GM11168 (cell line): ENCODE data around the gene EXOC3L1.

Experiments
- in situ Hi-C: fragments of 300-500 bp; cut with MboI; formaldehyde crosslinking; loops from one replicate; pipeline ENCODE4 v1.12.0; 2022; ENCODE audit warnings: low sequenced_read_pairs; ENCODE audit not compliant: unreplicated experiment

Gene EXOC3L1

DNA sequence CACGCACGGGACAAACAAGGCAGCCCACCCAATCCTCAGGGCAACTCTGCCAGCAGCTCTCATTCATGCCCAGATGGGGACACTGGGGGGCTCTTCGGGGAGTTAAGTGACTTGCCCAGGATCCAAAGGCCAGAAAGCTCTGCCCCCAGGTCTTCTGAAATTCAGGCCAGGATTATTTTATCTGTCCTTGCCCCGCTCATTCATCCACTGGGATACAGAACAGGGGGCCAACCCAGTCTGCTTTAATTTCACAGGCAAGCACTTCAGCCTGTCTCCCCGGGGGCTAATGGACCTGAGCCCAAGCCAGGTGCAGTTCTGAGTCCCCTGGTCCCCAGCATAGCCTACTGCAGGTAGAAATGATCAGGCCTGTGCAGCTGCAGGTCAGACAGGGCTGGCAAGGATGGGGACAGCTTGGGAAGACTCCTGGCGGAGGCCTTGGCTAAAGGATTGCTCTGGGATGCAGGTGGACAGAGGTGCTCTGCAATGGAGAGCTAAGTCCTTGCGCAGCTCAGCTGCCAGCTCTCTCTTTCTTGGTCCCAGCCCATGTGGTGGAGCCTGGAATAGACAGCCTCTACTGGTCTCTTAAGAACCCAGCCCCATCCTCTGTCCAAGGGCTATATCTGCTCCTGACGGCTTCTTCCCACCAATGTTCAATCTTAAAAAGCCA lies 38.4 kb downstream of the EXOC3L1 start:
- in situ Hi-C loops, result loop anchor here (10.0 kb wide), 1 partner anchor 177 kb away; no protein-coding TSS in a partner anchor

GRCh38 chr16:67150833-67151396 lies 39.0 kb downstream of the EXOC3L1 start, which contains the start of gene B3GNT9:
TSS of gene B3GNT9 (minus strand) at chr16:67150998. CDS start at chr16:67150485, 513 bp downstream.
- in situ Hi-C loops, result loop anchor here (10.0 kb wide), 1 partner anchor 176 kb away; no protein-coding TSS in a partner anchor

DNA sequence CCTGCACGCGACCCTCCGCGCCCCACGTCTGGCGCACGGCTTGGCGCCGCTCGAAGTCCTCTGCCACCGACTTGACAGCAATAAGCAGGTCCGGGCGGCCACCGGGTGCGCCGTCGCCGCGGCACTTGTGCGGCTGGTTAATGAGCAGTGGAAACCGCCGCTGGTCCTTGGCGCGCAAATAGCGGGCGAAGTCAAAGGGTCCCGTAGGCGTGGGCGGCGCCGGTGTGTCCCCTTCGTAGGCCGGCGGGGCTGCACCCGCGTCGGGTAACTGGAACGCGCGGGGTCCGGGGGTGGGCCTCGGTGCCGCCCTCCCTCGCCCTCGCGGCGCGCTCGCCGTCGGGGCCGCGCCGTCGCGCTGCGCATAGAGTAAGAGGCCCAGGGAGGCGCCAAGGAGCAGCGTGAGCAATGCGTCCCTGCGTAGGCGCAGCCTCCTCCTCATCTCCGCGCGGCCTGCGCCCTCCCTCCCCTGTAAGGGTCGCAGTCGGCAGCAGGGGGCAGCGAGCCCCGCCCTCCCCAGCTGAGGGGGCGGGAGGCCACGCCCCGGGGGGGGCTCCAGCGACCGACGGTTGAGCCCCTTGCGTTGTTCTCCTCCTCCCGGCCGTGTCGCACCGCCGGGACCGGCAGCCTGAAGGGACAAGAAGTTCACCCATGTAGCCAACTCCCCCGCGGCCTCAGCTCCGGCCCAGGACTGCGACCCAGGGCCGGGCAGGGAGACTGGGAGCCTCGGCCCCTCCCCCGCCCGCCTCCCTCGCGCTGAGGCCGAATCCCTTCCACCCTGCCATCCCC lies 39.7 kb downstream of the EXOC3L1 start:
- in situ Hi-C loops, result loop anchor here (10.0 kb wide), 1 partner anchor 175 kb away; no protein-coding TSS in a partner anchor

DNA sequence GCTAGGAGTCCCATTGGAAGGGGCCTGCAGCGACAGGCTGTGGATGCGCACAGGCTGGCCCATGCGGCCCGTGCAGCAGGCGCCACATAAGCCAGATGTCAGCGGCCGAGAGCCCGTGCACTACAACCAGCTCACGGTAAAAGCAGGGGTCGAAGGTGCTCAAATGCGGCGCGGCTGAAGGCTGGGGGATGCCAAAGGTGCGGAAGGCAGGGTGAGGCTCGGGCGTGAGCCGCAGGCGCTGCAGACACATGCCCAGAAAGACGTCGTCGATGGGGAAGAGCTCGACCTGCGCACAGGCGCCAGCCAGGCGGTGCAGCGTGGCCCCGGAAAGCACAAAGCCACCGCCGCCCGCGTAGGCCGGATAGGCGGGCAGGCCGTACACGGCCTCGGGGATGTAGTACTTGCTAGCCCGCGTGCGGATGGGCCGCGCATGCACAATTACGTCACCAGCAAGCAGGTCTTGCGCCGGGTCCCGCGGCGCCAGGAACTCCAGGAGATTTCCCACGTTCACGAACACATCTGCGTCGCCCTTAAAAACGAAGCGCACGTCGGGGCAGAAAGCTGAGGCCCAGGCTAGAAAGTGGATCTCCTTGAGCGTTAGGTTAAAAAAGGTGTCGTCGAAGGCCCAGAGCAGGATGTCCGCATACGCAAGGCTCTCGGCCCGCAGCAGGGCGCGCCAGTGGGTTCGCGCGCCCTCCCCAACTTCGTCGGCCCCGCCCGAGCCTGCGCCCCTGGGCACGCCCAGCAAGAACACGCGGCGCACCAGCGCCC lies 40.5 kb downstream of the EXOC3L1 start:
- in situ Hi-C loops, result loop anchor here (10.0 kb wide), 1 partner anchor 175 kb away; no protein-coding TSS in a partner anchor

DNA sequence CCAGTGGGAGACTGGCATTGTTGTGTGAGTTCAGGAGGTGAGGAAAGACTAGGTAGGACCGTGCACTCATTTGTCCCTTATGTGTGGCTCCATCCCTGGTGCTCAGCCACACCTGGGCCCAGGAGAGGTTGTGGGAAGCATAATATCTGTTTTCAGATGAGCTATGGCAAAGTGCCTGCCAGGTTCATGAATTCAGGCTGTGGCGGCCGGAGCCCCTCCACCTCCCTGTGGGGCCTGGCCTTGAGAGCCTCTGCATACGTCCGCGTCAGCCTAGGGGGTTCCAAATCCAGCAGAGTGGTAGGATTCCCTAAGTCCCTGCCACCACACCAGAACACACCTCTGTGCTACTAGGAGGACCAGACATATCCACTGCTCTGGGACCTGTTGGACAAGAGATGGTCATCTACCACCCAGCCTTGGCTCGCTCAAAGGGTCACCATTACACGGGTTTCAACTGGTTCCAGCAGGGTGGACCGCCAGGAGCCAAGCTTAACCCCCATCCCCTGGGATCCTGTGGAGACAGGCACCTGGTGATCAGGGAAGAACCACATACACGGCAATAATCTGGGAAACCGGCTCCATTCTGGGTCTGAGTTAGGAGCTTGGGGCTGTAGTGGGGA lies 41.2 kb downstream of the EXOC3L1 start:
- in situ Hi-C loops, result no loop called here

DNA sequence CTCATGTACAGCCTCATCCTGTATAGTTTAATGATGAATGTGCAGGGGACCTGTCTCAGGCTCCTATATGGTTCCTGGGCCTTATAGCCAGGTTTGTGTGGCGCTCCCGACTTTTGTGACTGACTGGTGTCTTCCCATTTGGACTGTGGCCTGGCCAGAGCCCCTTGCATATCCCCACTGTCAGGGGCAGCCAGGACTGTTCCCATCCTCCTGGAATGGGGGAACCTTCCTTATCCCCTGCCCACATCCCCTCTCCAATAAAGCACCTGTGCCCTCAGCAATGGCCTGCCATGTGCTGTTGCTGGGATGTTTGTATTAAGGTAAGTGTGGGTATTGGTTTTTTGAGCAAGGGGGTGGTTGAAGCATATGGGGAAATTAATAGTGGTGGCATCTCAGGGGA lies 41.7 kb downstream of the EXOC3L1 start:
- in situ Hi-C loops, result no loop called here

DNA sequence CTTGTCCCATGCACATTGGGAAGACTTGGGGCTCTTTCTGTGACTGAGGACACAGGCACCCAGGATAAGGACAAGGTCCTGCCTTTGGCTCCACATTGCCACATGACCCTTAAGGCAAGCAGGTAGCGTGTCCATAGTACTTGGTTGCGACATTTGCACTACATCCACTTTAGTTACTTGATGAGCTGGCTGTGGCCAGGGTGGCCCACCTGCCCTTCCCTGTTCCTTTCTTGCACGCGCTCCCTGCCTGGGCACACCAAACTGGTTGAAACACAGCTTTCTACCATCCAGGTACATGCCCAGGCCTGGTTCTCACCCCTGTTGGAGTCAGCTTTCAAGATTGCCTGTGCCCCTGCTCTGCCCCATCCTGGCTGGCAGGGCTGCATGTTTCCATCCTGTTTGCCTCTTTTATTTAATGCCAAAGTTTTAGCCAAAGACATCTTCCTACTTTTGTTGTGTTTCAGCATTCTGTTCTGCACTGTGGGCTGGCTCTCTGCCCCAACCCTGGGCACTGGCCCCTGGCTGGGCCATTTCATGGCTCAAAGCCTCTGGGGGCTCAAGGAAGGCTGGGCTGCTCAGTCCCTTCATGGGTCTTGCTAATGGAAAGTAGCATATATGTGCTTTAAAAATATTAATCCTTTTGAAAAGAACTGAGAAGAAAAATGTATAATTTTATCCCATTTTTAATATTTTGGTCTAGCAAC lies 42.3 kb downstream of the EXOC3L1 start:
- in situ Hi-C loops, result no loop called here

GRCh38 chr16:67146523-67147357 lies 43.2 kb downstream of the EXOC3L1 start:
- in situ Hi-C loops, result no loop called here

- in situ Hi-C loops, result no loop called here
Observed at GRCh38 chr16:67145746-67146145, 44.2 kb downstream of the EXOC3L1 start.

DNA sequence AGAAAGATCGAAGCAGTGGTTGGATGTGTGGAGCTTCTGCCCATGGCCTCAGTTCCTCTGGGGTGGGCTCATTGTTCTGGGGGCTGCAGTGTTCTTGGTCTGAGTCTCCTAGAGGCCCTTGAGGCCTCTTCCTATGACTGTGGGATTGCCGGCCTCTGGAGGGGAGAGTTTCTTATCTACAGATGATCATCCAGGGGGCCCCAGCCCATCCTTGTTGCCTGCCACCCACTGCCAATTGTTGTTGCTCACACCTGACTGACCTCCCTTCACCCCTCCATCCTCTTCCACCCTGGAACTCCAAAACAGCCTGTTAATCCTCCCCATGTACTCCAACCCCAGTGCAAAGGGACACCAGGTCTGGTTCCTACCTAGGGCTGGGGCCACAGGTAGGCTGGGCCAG lies 45.0 kb downstream of the EXOC3L1 start:
- in situ Hi-C loops, result no loop called here

GRCh38 chr16:67142342-67142741 lies 47.6 kb downstream of the EXOC3L1 start:
- in situ Hi-C loops, result no loop called here

- in situ Hi-C loops, result no loop called here
Observed at GRCh38 chr16:67141391-67141790, 48.5 kb downstream of the EXOC3L1 start.

DNA sequence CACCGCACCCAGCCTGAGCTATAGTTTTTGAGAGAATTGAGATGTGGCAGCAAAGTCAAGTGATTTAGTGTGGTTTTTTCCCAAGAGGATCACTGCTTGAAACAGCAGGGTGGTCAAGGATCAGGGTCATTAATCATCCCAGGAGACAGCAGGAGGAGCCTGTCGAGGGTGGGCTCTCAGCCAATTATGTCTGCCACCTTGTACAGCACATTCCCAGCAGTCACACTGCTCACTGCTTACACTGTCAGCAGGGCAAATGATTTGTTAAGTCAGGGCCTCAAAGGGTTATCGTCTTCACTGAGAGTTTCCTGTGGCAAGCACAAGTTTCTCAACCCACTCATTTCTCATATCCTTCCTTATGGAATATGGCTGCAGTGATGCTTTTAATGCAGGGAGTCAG lies 52.3 kb downstream of the EXOC3L1 start:
- in situ Hi-C loops, result no loop called here
